CD4-positive, alpha-beta memory T cell (primary cell): ENCODE results near the gene SLC22A15. TPM values are rescaled to one million over a fixed set of nuclear protein-coding genes. Genes with fewer than 3 reads are reported as not detected.

Experiments used
- CTCF ChIA-PET: fragments of 350-600 bp; sonication (Branson Sonifier 250); formaldehyde crosslinking; loops from one replicate; lab custom pipeline; 2021; ENCODE audit warnings: inconsistent platforms; ENCODE audit not compliant: partially characterized antibody; lab: Charles Lee
- POLR2A ChIA-PET: fragments of 350-600 bp; sonication (Branson Sonifier 250); formaldehyde crosslinking; loops from one replicate; lab custom pipeline; 2021; ENCODE audit not compliant: partially characterized antibody; lab: Charles Lee
- DNase-seq, 5 donors: peaks; one replicate each; pipeline versions ENCODE4 v3.0.0 to v3.0.0-alpha.2; 2020 to 2022; ENCODE audit warnings: mixed read lengths in 1 of 5
- H3K27ac ChIP-seq: one replicate; pipeline ENCODE4 v1.7.0; 2013; ENCODE audit warnings: low read depth, low read length
- H3K27me3 ChIP-seq: 2 replicates; pipeline ENCODE4 v1.7.0; 2013; ENCODE audit warnings: mild to moderate bottlenecking, low read length, moderate library complexity; ENCODE audit not compliant: insufficient read depth
- H3K36me3 ChIP-seq: 2 replicates; pipeline ENCODE4 v1.7.0; 2013; ENCODE audit warnings: mild to moderate bottlenecking, low read length, moderate library complexity; ENCODE audit not compliant: insufficient read depth
- H3K4me1 ChIP-seq: 2 replicates; pipeline ENCODE4 v1.7.0; 2013; ENCODE audit warnings: mild to moderate bottlenecking, low read length, moderate library complexity; ENCODE audit not compliant: insufficient read depth
- H3K4me3 ChIP-seq, 2 donors: one replicate each; pipeline ENCODE4 v1.7.0; 2013; ENCODE audit warnings: low read length in 2 of 2, mild to moderate bottlenecking in 1 of 2
- H3K9me3 ChIP-seq, 2 donors: one replicate each; pipeline ENCODE4 v1.7.0; 2013; ENCODE audit warnings: low read length in 2 of 2, control low read depth in 1 of 2; ENCODE audit not compliant: control insufficient read depth in 1 of 2
- H3K27ac Mint-ChIP-seq, 7 donors: one replicate each; pipeline ENCODE4 v1.8.0; 2020 to 2021; ENCODE audit warnings: mixed read lengths in 7 of 7, mild to moderate bottlenecking in 6 of 7, inconsistent platforms in 3 of 7, moderate library complexity in 3 of 7
- H3K27me3 Mint-ChIP-seq, 2 donors: one replicate each; pipeline ENCODE4 v1.8.0; 2020 to 2021; ENCODE audit warnings: mixed read lengths in 2 of 2
- H3K36me3 Mint-ChIP-seq, 2 donors: one replicate each; pipeline ENCODE4 v1.8.0; 2020 to 2021; ENCODE audit warnings: mixed read lengths in 2 of 2, inconsistent platforms in 1 of 2, mild to moderate bottlenecking in 1 of 2
- H3K4me1 Mint-ChIP-seq, 4 donors: one replicate each; pipeline ENCODE4 v1.8.0; 2020 to 2021; ENCODE audit warnings: mixed read lengths in 4 of 4, mild to moderate bottlenecking in 1 of 4
- H3K4me3 Mint-ChIP-seq, 8 donors: one replicate each; pipeline ENCODE4 v1.8.0; 2020 to 2021; ENCODE audit warnings: mixed read lengths in 8 of 8, mild to moderate bottlenecking in 7 of 8, moderate library complexity in 6 of 8, inconsistent platforms in 3 of 8
- H3K9me3 Mint-ChIP-seq, 8 donors: one replicate each; pipeline ENCODE4 v1.8.0; 2020 to 2021; ENCODE audit warnings: mixed read lengths in 8 of 8, mild to moderate bottlenecking in 5 of 8, inconsistent platforms in 3 of 8, moderate library complexity in 1 of 8
- intact Hi-C: fragments of 100-400 bp; cut with micrococcal nuclease; formaldehyde crosslinking; loops from one replicate; pipeline ENCODE4 v1.15.1; 2023
- polyA plus RNA-seq, 2 donors: library from polyadenylated mRNA; unstranded; fragments of 300-500 nt; fragmentation: Illumina TruSeq; gene quantifications; one replicate each; pipeline ENCODE4 v1.2.3, GENCODE V29; 2021
- total RNA-seq, 2 experiments: library from RNA; stranded (reverse); gene quantifications; one replicate each; pipeline ENCODE4 v1.2.3, GENCODE V29; 2021

Gene SLC22A15
- total and polyA plus RNA-seq, 4 experiments from 2014 or later = 1.2 TPM; not detected in 2

DNA sequence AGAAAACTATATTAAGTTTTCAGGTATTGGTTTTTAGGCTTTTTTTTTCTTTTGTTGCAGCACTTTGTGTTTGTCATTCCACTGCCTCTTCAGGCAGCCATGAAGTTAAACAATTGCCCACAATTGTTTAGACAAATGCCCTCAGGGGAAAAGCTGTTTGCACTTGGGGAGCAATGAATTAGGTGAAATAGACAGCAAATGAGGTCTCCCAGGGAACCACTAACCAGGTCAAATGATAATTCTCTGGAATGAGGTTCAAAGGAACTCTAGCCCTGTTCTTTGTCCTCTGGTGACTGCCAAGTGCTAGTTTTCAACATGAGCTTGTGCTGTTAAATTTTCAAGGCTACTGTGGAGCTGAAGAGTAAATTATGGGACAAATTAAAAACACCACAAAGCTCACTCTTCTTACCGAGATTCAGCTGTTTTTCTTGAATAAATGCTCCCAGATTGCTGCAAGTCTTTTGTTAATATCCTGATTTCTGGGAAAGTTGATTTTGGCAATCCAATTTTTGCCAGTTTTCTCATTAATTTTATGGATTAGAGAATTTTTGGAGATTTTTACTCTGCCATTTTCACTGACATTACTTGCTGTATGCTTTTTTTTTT, 119.8 kb downstream of the SLC22A15 start:
- no peak overlapping the region for H3K27ac ChIP-seq
- H3K27me3 ChIP-seq = no peaks in the 10 kb centered on the region
- ChIA-PET CTCF (no interaction called here), POLR2A (no interaction called here)
- H3K36me3 ChIP-seq = no peaks in the 10 kb centered on the region
- Mint-ChIP-seq H3K4me3 (no peak overlapping the region), H3K9me3 (peaks cover 0 to 52% (median 29%) of the 10 kb centered on the region in 8 donors), H3K27ac (no peak overlapping the region), H3K27me3 (peaks cover 13 to 14% of the 10 kb centered on the region in 2 donors), H3K36me3 (peaks cover 0 to 3% of the 10 kb centered on the region in 2 donors), H3K4me1 (no peaks in the 10 kb centered on the region)
- intact Hi-C loops = no loop called here
- H3K9me3 ChIP-seq = no peaks in the 10 kb centered on the region
- no peaks in the 10 kb centered on the region for H3K4me1 ChIP-seq
- no peak for DNase-seq
- no peak overlapping the region for H3K4me3 ChIP-seq

DNA sequence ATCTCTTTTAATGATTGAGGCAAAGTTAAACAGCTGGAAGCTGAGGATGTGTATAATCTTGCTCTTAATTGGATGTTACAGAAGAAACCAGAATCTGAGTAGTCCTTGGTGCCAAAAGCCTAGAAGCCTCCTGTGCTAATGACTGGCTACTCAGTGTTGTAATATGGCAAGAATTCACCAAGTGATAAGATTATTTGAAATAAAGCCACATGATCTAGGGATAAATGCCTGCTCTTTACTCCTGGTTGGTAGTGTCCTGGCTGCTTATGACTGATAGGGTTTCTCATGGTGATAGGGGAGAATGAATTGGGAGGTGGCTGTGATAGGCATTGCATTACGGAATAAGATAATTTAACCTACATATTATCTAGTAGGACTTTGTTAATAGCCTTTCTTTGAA, 121.3 kb downstream of the SLC22A15 start:
- ChIA-PET POLR2A (no interaction called here), CTCF (no interaction called here)
- no peak overlapping the region for H3K4me3 ChIP-seq
- H3K27ac ChIP-seq = no peak overlapping the region
- no peaks in the 10 kb centered on the region for H3K36me3 ChIP-seq
- no peaks in the 10 kb centered on the region for H3K27me3 ChIP-seq
- H3K9me3 Mint-ChIP-seq = peaks cover 0 to 37% (median 20%) of the 10 kb centered on the region in 8 donors
- H3K4me3 Mint-ChIP-seq = no peak overlapping the region
- H3K27me3 Mint-ChIP-seq = peaks cover 8 to 13% of the 10 kb centered on the region in 2 donors
- H3K9me3 ChIP-seq = no peaks in the 10 kb centered on the region
- H3K4me1 ChIP-seq = no peaks in the 10 kb centered on the region
- no peak overlapping the region for H3K27ac Mint-ChIP-seq
- H3K4me1 Mint-ChIP-seq = no peaks in the 10 kb centered on the region
- H3K36me3 Mint-ChIP-seq = peaks cover 0 to 3% of the 10 kb centered on the region in 2 donors
- DNase-seq = no peak
- intact Hi-C loops = no loop called here

DNA sequence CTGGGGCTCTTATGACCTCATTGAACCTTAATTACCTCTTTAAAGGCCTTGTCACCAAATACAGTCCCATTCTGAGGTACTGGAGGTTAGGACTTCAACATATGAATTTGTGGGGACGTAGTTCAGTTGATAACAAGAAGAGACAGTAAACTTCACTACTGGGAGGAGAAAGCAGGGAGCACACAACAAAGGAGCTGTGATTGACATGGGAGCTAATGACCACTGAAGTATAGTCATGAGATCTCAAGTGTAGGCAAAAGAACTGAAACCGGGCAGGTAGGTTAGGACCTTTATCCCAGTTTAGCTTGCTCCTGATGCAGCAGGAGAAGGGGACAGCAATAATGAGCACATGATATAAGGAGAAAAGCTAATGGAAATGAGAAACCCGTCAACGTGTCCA, 123.1 kb downstream of the SLC22A15 start:
- Histone ChIP-seq H3K27me3 (no peaks in the 10 kb centered on the region), H3K4me1 (no peaks in the 10 kb centered on the region), H3K9me3 (no peaks in the 10 kb centered on the region), H3K36me3 (no peaks in the 10 kb centered on the region), H3K27ac (no peak overlapping the region), H3K4me3 (no peak overlapping the region)
- no peak for DNase-seq
- no peak overlapping the region for H3K4me3 Mint-ChIP-seq
- H3K9me3 Mint-ChIP-seq = peaks cover 0 to 24% (median 17%) of the 10 kb centered on the region in 8 donors
- H3K4me1 Mint-ChIP-seq = no peaks in the 10 kb centered on the region
- ChIA-PET CTCF (no interaction called here), POLR2A (no interaction called here)
- peaks cover 8% of the 10 kb centered on the region in 2 donors for H3K27me3 Mint-ChIP-seq
- no peak overlapping the region for H3K27ac Mint-ChIP-seq
- intact Hi-C loops = no loop called here
- H3K36me3 Mint-ChIP-seq = peaks cover 0 to 3% of the 10 kb centered on the region in 2 donors

DNA sequence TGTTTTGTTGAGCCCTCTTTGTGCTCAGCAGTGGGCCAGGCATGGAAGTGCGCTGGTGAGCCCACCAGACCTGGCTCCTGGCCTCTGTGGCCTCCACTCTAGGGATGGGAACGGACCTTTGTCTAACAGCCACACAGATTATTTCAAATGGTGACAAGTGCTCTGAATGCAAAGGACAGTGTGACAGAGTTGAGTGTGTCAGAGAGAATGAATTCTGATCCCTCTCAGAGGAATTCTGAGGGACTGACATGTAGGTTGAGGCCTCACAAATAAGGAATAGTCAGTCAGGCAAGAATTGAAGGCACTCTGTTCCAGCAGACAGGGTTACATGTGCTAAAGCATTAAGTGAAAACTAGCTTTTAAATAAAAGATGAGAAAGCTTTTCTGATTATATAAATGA, 123.6 kb downstream of the SLC22A15 start:
- H3K4me3 Mint-ChIP-seq = no peak overlapping the region
- no peaks in the 10 kb centered on the region for H3K9me3 ChIP-seq
- H3K36me3 ChIP-seq = no peaks in the 10 kb centered on the region
- no peak overlapping the region for H3K27ac ChIP-seq
- H3K27ac Mint-ChIP-seq = no peak overlapping the region
- peaks cover 7 to 8% of the 10 kb centered on the region in 2 donors for H3K27me3 Mint-ChIP-seq
- H3K36me3 Mint-ChIP-seq = peaks cover 0 to 3% of the 10 kb centered on the region in 2 donors
- H3K4me1 ChIP-seq = no peaks in the 10 kb centered on the region
- no peaks in the 10 kb centered on the region for H3K27me3 ChIP-seq
- ChIA-PET CTCF (no interaction called here), POLR2A (no interaction called here)
- no peak overlapping the region for H3K4me3 ChIP-seq
- H3K4me1 Mint-ChIP-seq = no peaks in the 10 kb centered on the region
- peaks cover 0 to 20% (median 14%) of the 10 kb centered on the region in 8 donors for H3K9me3 Mint-ChIP-seq
- no peak for DNase-seq
- intact Hi-C loops = no loop called here

DNA sequence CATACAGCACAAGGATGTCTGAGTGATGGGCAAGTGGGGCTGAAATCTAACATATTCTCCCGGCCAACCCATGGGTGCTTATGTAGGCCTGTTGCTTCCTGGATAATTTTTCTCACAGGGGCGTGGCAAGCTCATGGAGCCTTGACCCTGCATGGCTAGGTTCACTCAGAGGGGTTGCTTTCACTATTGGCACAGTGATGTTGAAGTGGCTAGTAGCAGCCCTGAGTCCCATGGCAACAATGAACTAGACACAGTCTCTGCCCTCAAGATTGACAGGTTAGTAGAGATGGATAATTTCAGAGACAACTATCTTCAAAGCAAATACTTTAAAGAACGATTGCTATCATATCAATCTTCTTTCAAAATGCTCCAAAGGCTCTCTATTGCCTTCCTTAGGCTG, 128.4 kb downstream of the SLC22A15 start:
- CTCF ChIA-PET = no interaction called here
- Mint-ChIP-seq H3K27me3 (peaks cover 0 to 7% of the 10 kb centered on the region in 2 donors), H3K4me1 (no peaks in the 10 kb centered on the region), H3K9me3 (peaks cover 0 to 2% (median 0%) of the 10 kb centered on the region in 8 donors), H3K4me3 (no peak overlapping the region), H3K36me3 (no peaks in the 10 kb centered on the region), H3K27ac (no peak overlapping the region)
- no peak for DNase-seq
- no peaks in the 10 kb centered on the region for H3K4me1 ChIP-seq
- H3K36me3 ChIP-seq = no peaks in the 10 kb centered on the region
- no peaks in the 10 kb centered on the region for H3K27me3 ChIP-seq
- intact Hi-C loops = no loop called here
- H3K27ac ChIP-seq = no peak overlapping the region
- no peak overlapping the region for H3K4me3 ChIP-seq
- POLR2A ChIA-PET = no interaction called here
- H3K9me3 ChIP-seq = no peaks in the 10 kb centered on the region

DNA sequence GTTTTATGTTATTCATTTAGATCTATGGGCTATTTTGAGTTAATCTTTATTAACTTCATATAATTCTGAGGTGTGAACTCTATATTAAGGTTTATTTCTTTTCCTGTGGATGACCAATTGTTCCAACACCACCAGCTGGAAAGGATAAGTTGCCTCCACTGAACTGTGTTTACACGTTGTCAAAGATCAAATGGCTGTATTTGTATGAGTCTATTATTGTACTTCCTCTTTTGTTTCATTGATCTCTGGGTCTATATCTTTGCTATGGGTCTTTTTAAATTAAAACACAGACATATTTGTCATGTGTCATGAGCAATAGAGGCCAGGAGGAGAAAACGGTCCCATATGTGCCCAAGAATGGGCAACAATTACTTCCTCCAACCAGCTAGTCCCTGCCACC, 129.7 kb downstream of the SLC22A15 start:
- DNase-seq = no peak
- H3K9me3 Mint-ChIP-seq = peaks cover 0 to 2% (median 0%) of the 10 kb centered on the region in 8 donors
- Histone ChIP-seq H3K4me1 (no peaks in the 10 kb centered on the region), H3K36me3 (no peaks in the 10 kb centered on the region), H3K9me3 (no peaks in the 10 kb centered on the region), H3K27me3 (no peaks in the 10 kb centered on the region), H3K27ac (no peak overlapping the region), H3K4me3 (no peak overlapping the region)
- H3K4me3 Mint-ChIP-seq = no peak overlapping the region
- CTCF ChIA-PET = no interaction called here
- no peak overlapping the region for H3K27ac Mint-ChIP-seq
- no peaks in the 10 kb centered on the region for H3K4me1 Mint-ChIP-seq
- peaks cover 5 to 14% of the 10 kb centered on the region in 2 donors for H3K27me3 Mint-ChIP-seq
- POLR2A ChIA-PET = no interaction called here
- no peaks in the 10 kb centered on the region for H3K36me3 Mint-ChIP-seq
- intact Hi-C loops = no loop called here

DNA sequence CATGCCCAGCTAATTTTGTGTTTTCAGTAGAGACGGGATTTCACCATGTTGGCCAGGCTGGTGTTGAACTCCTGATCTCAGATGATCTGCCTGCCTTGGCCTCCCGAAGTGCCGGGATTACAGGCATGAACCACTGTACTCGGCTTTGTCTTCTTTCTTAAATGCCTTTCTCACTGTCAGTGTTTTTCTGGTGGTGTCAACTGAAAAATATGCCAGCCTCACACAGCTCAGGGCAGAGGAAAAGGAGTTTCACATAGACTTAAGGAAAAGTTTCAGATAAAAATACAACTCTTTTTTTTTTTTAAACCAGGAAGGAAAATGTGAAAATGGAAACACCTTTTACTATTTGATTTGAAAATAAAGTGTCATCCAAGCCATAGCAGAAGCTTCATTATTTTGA, 130.3 kb downstream of the SLC22A15 start:
- Mint-ChIP-seq H3K9me3 (peaks cover 0 to 2% (median 0%) of the 10 kb centered on the region in 8 donors), H3K27me3 (peaks cover 7 to 16% of the 10 kb centered on the region in 2 donors), H3K27ac (no peak overlapping the region), H3K4me1 (no peaks in the 10 kb centered on the region), H3K36me3 (no peaks in the 10 kb centered on the region), H3K4me3 (no peak overlapping the region)
- no peak for DNase-seq
- ChIA-PET CTCF (interaction anchor here (0.7 kb wide), 1 partner anchor 811 kb away, joined by 3 read pairs; no protein-coding TSS in a partner anchor), POLR2A (no interaction called here)
- intact Hi-C loops = no loop called here
- H3K27ac ChIP-seq = no peak overlapping the region
- H3K36me3 ChIP-seq = no peaks in the 10 kb centered on the region
- no peak overlapping the region for H3K4me3 ChIP-seq
- H3K27me3 ChIP-seq = no peaks in the 10 kb centered on the region
- no peaks in the 10 kb centered on the region for H3K9me3 ChIP-seq
- H3K4me1 ChIP-seq = no peaks in the 10 kb centered on the region
